ENCODE results near the gene MFSD8.
"Not testable (repeated sequence)": the region's sequence is repeated elsewhere in the genome, so short reads cannot be mapped to it uniquely, and the experiment has no call there.

The MFSD8 gene, protein sequence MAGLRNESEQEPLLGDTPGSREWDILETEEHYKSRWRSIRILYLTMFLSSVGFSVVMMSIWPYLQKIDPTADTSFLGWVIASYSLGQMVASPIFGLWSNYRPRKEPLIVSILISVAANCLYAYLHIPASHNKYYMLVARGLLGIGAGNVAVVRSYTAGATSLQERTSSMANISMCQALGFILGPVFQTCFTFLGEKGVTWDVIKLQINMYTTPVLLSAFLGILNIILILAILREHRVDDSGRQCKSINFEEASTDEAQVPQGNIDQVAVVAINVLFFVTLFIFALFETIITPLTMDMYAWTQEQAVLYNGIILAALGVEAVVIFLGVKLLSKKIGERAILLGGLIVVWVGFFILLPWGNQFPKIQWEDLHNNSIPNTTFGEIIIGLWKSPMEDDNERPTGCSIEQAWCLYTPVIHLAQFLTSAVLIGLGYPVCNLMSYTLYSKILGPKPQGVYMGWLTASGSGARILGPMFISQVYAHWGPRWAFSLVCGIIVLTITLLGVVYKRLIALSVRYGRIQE

DNA sequence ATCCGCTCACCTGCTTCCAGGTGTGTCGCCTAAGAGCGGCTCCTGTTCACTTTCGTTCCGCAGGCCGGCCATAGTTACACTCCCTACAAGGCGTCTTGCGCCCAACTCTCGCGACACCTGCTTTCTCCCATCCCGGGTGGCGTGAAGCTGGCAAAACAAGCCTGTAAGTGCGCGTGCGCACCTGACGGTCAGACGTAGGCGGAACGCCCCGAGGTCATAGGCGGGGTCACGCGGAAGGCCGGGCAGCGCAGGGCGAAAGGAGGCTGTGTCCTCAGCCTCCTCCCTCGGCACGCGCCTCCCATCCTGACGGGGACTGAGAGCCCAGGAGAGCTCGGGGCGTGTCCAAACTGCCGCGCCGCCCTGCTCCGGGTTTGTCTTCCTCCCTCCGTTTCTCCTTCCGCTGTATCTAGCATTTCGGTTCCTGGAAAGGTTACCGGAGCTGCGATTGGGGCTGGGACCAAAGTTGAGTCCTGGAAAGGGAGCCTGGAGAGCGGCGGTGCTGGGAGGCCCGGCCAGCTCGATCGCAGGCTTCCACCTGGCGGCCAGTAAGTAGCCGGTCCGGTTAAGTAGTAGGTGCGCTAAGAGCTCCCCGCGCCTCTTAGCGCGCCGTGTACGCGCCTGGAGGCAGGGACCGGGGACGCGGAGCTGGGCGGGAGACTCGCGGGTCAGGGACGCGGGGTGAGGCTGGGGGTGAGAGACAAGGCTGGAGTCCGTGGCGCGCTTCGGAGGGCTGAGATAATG is at the start of gene MFSD8, which contains the start of gene ABHD18:
MFSD8 (minus strand) TSS at position 112 of the 741 bp plus-strand sequence; CDS start at position 72, 40 bp downstream.
ABHD18 (plus strand) TSS at position 345 of the 741 bp plus-strand sequence. CDS start 17,550 bp downstream, outside the sequence.
- H3K36me3 ChIP-seq: no peaks in the 10 kb centered on the region
- TF ChIP-seq, protein P1, sequence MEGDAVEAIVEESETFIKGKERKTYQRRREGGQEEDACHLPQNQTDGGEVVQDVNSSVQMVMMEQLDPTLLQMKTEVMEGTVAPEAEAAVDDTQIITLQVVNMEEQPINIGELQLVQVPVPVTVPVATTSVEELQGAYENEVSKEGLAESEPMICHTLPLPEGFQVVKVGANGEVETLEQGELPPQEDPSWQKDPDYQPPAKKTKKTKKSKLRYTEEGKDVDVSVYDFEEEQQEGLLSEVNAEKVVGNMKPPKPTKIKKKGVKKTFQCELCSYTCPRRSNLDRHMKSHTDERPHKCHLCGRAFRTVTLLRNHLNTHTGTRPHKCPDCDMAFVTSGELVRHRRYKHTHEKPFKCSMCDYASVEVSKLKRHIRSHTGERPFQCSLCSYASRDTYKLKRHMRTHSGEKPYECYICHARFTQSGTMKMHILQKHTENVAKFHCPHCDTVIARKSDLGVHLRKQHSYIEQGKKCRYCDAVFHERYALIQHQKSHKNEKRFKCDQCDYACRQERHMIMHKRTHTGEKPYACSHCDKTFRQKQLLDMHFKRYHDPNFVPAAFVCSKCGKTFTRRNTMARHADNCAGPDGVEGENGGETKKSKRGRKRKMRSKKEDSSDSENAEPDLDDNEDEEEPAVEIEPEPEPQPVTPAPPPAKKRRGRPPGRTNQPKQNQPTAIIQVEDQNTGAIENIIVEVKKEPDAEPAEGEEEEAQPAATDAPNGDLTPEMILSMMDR (IDR thresholded peaks at IDR 0.05): peak; percentile 51
- H3K9me3 ChIP-seq: no peaks in the 10 kb centered on the region
- peak within 1 kb of the TSS; percentile 77 to 99 for H3K4me3 ChIP-seq (ENCODE audit: low read depth in 1 of 2, low read length in 1 of 2)
- H3K27me3 ChIP-seq: no peaks in the 10 kb centered on the region
- H3K4me1 ChIP-seq (ENCODE audit: control insufficient read depth in 1 of 2, insufficient read depth in 1 of 2, low read depth in 1 of 2, low read length in 1 of 2): peaks cover 16 to 21% of the 10 kb centered on the region in 2 experiments
- H3K27ac ChIP-seq: peak within 1 kb of the TSS; percentile 93

DNA sequence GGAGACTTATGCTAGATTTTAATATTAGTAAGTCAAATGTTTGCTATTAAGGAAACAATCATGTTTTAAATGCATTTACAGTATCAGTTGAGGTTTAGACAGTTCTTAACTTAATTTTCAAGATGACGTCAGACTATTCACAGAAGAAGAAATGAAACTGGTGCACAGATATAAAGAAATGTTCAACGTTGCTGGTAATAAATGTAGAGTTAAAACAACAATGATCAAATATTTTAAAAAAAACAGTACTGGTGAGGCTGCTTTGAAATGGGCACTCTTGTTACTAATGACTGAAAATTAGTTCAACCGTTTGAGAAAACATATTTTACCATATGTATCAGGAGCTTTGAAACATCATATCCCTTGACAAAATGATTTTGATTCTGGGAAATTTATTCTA is 44.5 kb upstream of the MFSD8 start:
- no peaks in the 10 kb centered on the region for H3K4me1 ChIP-seq (ENCODE audit: control insufficient read depth in 1 of 2, insufficient read depth in 1 of 2, low read depth in 1 of 2, low read length in 1 of 2)
- H3K27ac ChIP-seq: no peak overlapping the region
- H3K4me3 ChIP-seq (ENCODE audit: low read depth in 1 of 2, low read length in 1 of 2): no peak overlapping the region
- TF ChIP-seq, protein P1 (IDR thresholded peaks at IDR 0.05): no peak
- no peaks in the 10 kb centered on the region for H3K9me3 ChIP-seq
- H3K36me3 ChIP-seq: peaks cover 25% of the 10 kb centered on the region
- no peaks in the 10 kb centered on the region for H3K27me3 ChIP-seq

- TF ChIP-seq, protein P1 (IDR thresholded peaks at IDR 0.05): no peak
- Histone ChIP-seq H3K9me3 (no peaks in the 10 kb centered on the region), H3K4me3 (ENCODE audit: low read depth in 1 of 2, low read length in 1 of 2) (no peak overlapping the region), H3K27me3 (no peaks in the 10 kb centered on the region), H3K36me3 (peaks cover 17% of the 10 kb centered on the region), H3K27ac (no peak overlapping the region), H3K4me1 (ENCODE audit: control insufficient read depth in 1 of 2, insufficient read depth in 1 of 2, low read depth in 1 of 2, low read length in 1 of 2) (no peaks in the 10 kb centered on the region)
These were observed 41.6 kb upstream of the MFSD8 start for GRCh38 chr4:128006592-128006991.

- Histone ChIP-seq H3K4me1 (ENCODE audit: control insufficient read depth in 1 of 2, insufficient read depth in 1 of 2, low read depth in 1 of 2, low read length in 1 of 2) (peaks cover 7 to 13% of the 10 kb centered on the region in 2 experiments), H3K27ac (peak overlapping the region; percentile 45), H3K27me3 (no peaks in the 10 kb centered on the region), H3K9me3 (no peaks in the 10 kb centered on the region), H3K36me3 (no peaks in the 10 kb centered on the region), H3K4me3 (ENCODE audit: low read depth in 1 of 2, low read length in 1 of 2) (no peak overlapping the region)
- TF ChIP-seq, protein P1 (IDR thresholded peaks at IDR 0.05): no peak
These were observed 32.8 kb upstream of the MFSD8 start for GRCh38 chr4:127997534-127998388.

GRCh38 chr4:127996521-127996920 is 31.5 kb upstream of the MFSD8 start:
- H3K27ac ChIP-seq; H3K4me3 ChIP-seq (ENCODE audit: low read depth in 1 of 2, low read length in 1 of 2); H3K27me3 ChIP-seq; H3K36me3 ChIP-seq; H3K9me3 ChIP-seq: not testable (repeated sequence)
- peaks cover 12 to 15% of the 10 kb centered on the region in 2 experiments for H3K4me1 ChIP-seq (ENCODE audit: control insufficient read depth in 1 of 2, insufficient read depth in 1 of 2, low read depth in 1 of 2, low read length in 1 of 2)
